PC-3 (cell line): ENCODE results near the gene GINS1. TPM values are rescaled to one million over a fixed set of nuclear protein-coding genes. Genes with fewer than 3 reads are reported as not detected.
"Not testable (repeated sequence)": the region's sequence is repeated elsewhere in the genome, so short reads cannot be mapped to it uniquely, and the experiment has no call there.

Experiments used
- ATAC-seq: fragments of 200-7000 bp; cut with Tn5 transposase; 2 replicates; pipeline ENCODE4 v1.9.1; 2020; ENCODE audit warnings: mild to moderate bottlenecking, moderate library complexity
- BruUV-seq: library from RNA; stranded (reverse); fragments of 400-500 nt; replicated peaks from 2 replicates; lab custom pipeline; 2021; lab: Mats Ljungman, UMichigan
- CTCF ChIA-PET: fragments of 300-600 bp; sonication (Branson Sonifier 250); formaldehyde crosslinking; loops from one replicate; lab custom pipeline; 2022; ENCODE audit warnings: antibody characterized with exemption; lab: Charles Lee
- POLR2A ChIA-PET: fragments of 300-600 bp; sonication (Branson Sonifier 250); formaldehyde crosslinking; loops from one replicate; lab custom pipeline; 2022; ENCODE audit warnings: antibody characterized with exemption; ENCODE audit not compliant: unreplicated experiment; lab: Charles Lee
- DNase-seq: peaks from one replicate; pipeline ENCODE4 v3.0.0-alpha.2; 2015
- H2AFZ ChIP-seq: fragments of 300-600 bp; sonication (generic); 2 replicates; pipeline ENCODE4 v1.6.0; 2016; ENCODE audit warnings: antibody characterized with exemption, low read length
- H3F3A ChIP-seq: fragments of 300-600 bp; sonication (generic); one replicate; pipeline ENCODE4 v1.6.0; 2017; ENCODE audit warnings: antibody characterized with exemption, low read length, control low read depth, mild to moderate bottlenecking; ENCODE audit not compliant: unreplicated experiment
- H3K27ac ChIP-seq: fragments of 300-600 bp; sonication (generic); 2 replicates; pipeline ENCODE4 v1.5.1; 2016; ENCODE audit warnings: mild to moderate bottlenecking, low read length
- H3K27me3 ChIP-seq: fragments of 300-600 bp; sonication (generic); 2 replicates; pipeline ENCODE4 v1.6.1; 2016; ENCODE audit warnings: low read length, mixed read lengths
- H3K36me3 ChIP-seq: fragments of 300-600 bp; sonication (generic); 2 replicates; pipeline ENCODE4 v1.6.1; 2016; ENCODE audit warnings: low read depth, mixed run types, low read length, mixed read lengths
- H3K4me1 ChIP-seq: fragments of 300-600 bp; sonication (generic); 2 replicates; pipeline ENCODE4 v1.5.1; 2016; ENCODE audit warnings: low read length; ENCODE audit not compliant: insufficient read depth
- H3K4me2 ChIP-seq: fragments of 300-600 bp; sonication (generic); 2 replicates; pipeline ENCODE4 v1.6.0; 2016; ENCODE audit warnings: low read length
- H3K4me3 ChIP-seq: fragments of 300-600 bp; sonication (generic); 2 replicates; pipeline ENCODE4 v1.5.1; 2016; ENCODE audit warnings: mild to moderate bottlenecking, low read length, mixed read lengths
- H3K79me2 ChIP-seq: fragments of 300-600 bp; sonication (generic); 2 replicates; pipeline ENCODE4 v1.6.1; 2017; ENCODE audit warnings: low read length, mixed read lengths
- H3K9ac ChIP-seq: fragments of 300-600 bp; sonication (generic); 2 replicates; pipeline ENCODE4 v1.6.0; 2016; ENCODE audit warnings: mild to moderate bottlenecking, low read length
- H3K9me2 ChIP-seq: fragments of 300-600 bp; sonication (generic); replicated peaks from 2 replicates; pipeline ENCODE4 v1.6.1; 2016; ENCODE audit warnings: mixed run types, low read length, mixed read lengths
- H3K9me3 ChIP-seq: fragments of 300-600 bp; sonication (generic); 2 replicates; pipeline ENCODE4 v1.6.1; 2016; ENCODE audit warnings: low read length, mixed read lengths
- H4K20me1 ChIP-seq: fragments of 300-600 bp; sonication (generic); 2 replicates; pipeline ENCODE4 v1.6.1; 2016; ENCODE audit warnings: low read length, mixed read lengths
- CTCF ChIP-seq: fragments of 300-600 bp; sonication (generic); conservative IDR thresholded peaks from 2 replicates; pipeline ENCODE4 v1.5.1; 2017; ENCODE audit warnings: antibody characterized with exemption, low read depth, mild to moderate bottlenecking, low read length
- EZH2 ChIP-seq: fragments of 300-600 bp; sonication (generic); IDR thresholded peaks from one replicate; pipeline ENCODE4 v1.6.1; 2017; ENCODE audit warnings: antibody characterized with exemption, mild to moderate bottlenecking, low read length; ENCODE audit not compliant: unreplicated experiment
- EZH2phosphoT487 ChIP-seq: fragments of 300-600 bp; sonication (generic); IDR thresholded peaks from 2 replicates; pipeline ENCODE4 v1.6.1; 2018; ENCODE audit warnings: mild to moderate bottlenecking, antibody characterized with exemption, low read length, borderline replicate concordance
- intact Hi-C: fragments of 100-400 bp; cut with micrococcal nuclease; formaldehyde crosslinking; loops from 2 replicates; pipeline ENCODE4 v1.9.0; 2023
- total RNA-seq: library from RNA; depleted of rRNA; stranded (reverse); fragments of >200 nt; gene quantifications from 2 replicates; pipeline ENCODE4 v1.2.3, GENCODE V29; 2014

GINS1 gene
- total RNA-seq, 1 experiment from 2014 or later = 28.1 TPM

GRCh38 chr20:25399037-25399430 lies 8.4 kb upstream of the GINS1 start:
- CTCF ChIA-PET = interaction anchor here (0.6 to 2.5 kb wide), 10 partner anchors 8 to 220 kb away, joined by 3 to 39 read pairs (median 5); partner anchors contain the start of genes ABHD12 and GINS1
- no TSS peak for BruUV-seq
- Histone ChIP-seq H3K27ac (no peak overlapping the region), H3F3A (peaks cover 4% of the 10 kb centered on the region), H3K79me2 (no peaks in the 10 kb centered on the region), H2AFZ (no peak overlapping the region), H3K4me1 (peaks cover 30% of the 10 kb centered on the region), H3K27me3 (no peaks in the 10 kb centered on the region), H3K9me3 (peaks cover 8% of the 10 kb centered on the region; the same call in 1 of the 2 replicates), H4K20me1 (no peaks in the 10 kb centered on the region), H3K9me2 (no peaks in the 10 kb centered on the region), H3K9ac (no peak overlapping the region), H3K4me2 (peak overlapping the region; percentile 26; the same call in 1 of the 2 replicates), H3K4me3 (no peak overlapping the region), H3K36me3 (no peaks in the 10 kb centered on the region)
- TF ChIP-seq CTCF = peak; percentile 87
- TF ChIP-seq EZH2phosphoT487 = no peak
- TF ChIP-seq EZH2 = no peak
- peak; percentile 76 for ATAC-seq
- peak; percentile 96 for DNase-seq
- intact Hi-C loops = loop anchor here (1.0 to 10.0 kb wide), 7 partner anchors 9 to 404 kb away; partner anchors contain the start of genes ABHD12 and ENTPD6
- POLR2A ChIA-PET = interaction anchor here (0.7 kb wide), 1 partner anchor 9 kb away, joined by 6 read pairs; no protein-coding TSS in a partner anchor

- H3K4me2 ChIP-seq, H3K9me2 ChIP-seq, H3K9ac ChIP-seq, H3K79me2 ChIP-seq, H2AFZ ChIP-seq, H3K9me3 ChIP-seq, H3K27me3 ChIP-seq, H3F3A ChIP-seq, H3K4me3 ChIP-seq, ATAC-seq, DNase-seq, H4K20me1 ChIP-seq, POLR2A ChIA-PET, H3K36me3 ChIP-seq, intact Hi-C loops, H3K27ac ChIP-seq, BruUV-seq: not testable (repeated sequence)
- CTCF ChIA-PET = interaction anchor here (2.2 to 2.5 kb wide), 2 partner anchors 64 to 91 kb away, joined by 18 to 39 read pairs; no protein-coding TSS in a partner anchor
- peaks cover 19% of the 10 kb centered on the region for H3K4me1 ChIP-seq
Observed at GRCh38 chr20:25400291-25400732, 7.2 kb upstream of the GINS1 start.

GRCh38 chr20:25402583-25402982 lies 4.9 kb upstream of the GINS1 start:
- Histone ChIP-seq H3K27me3 (no peaks in the 10 kb centered on the region), H2AFZ (no peak overlapping the region), H3K4me2 (no peak overlapping the region), H3K27ac (no peak overlapping the region), H3K9me2 (no peaks in the 10 kb centered on the region), H4K20me1 (no peaks in the 10 kb centered on the region), H3K79me2 (peaks cover under 1% of the 10 kb centered on the region), H3K4me3 (no peak overlapping the region), H3K9me3 (peaks cover 8% of the 10 kb centered on the region; the same call in 1 of the 2 replicates), H3K9ac (no peak overlapping the region), H3F3A (peaks cover 4% of the 10 kb centered on the region), H3K36me3 (no peaks in the 10 kb centered on the region), H3K4me1 (peaks cover 17% of the 10 kb centered on the region)
- ChIA-PET CTCF (no interaction called here), POLR2A (no interaction called here)
- DNase-seq (no peak), ATAC-seq (no peak)
- intact Hi-C loops = no loop called here
- TF ChIP-seq EZH2phosphoT487 = no peak
- BruUV-seq = no TSS peak
